H9 (cell line): ENCODE results near the gene THSD4. TPM values are rescaled to one million over a fixed set of nuclear protein-coding genes. Genes with fewer than 3 reads are reported as not detected.

Experiments used
- DNase-seq: peaks from one replicate; pipeline ENCODE4 v3.0.0-alpha.2; 2017
- H2AFZ ChIP-seq: one replicate; pipeline ENCODE4 v1.6.1; 2013; ENCODE audit warnings: mild to moderate bottlenecking, low read length, control low read depth, moderate library complexity
- H2AK5ac ChIP-seq: 2 replicates; pipeline ENCODE4 v1.6.1; 2013; ENCODE audit warnings: low read length, control low read depth, mixed read lengths; ENCODE audit not compliant: insufficient read length
- H2BK120ac ChIP-seq: one replicate; pipeline ENCODE4 v1.6.1; 2013; ENCODE audit warnings: low read depth, mild to moderate bottlenecking, low read length, control low read depth, inconsistent platforms; ENCODE audit not compliant: poor library complexity, severe bottlenecking
- H2BK12ac ChIP-seq: 2 replicates; pipeline ENCODE4 v1.6.1; 2013; ENCODE audit warnings: low read length, control low read depth, mixed read lengths, low read depth; ENCODE audit not compliant: insufficient read length
- H2BK15ac ChIP-seq: 2 replicates; pipeline ENCODE4 v1.6.1; 2013; ENCODE audit warnings: low read depth, low read length, control low read depth
- H2BK20ac ChIP-seq: one replicate; pipeline ENCODE4 v1.6.1; 2013; ENCODE audit warnings: low read depth, mild to moderate bottlenecking, low read length, control low read depth, inconsistent platforms; ENCODE audit not compliant: poor library complexity, severe bottlenecking
- H2BK5ac ChIP-seq: 2 replicates; pipeline ENCODE4 v1.6.1; 2013; ENCODE audit warnings: low read length, control low read depth, mixed read lengths; ENCODE audit not compliant: insufficient read length
- H3K14ac ChIP-seq: 2 replicates; pipeline ENCODE4 v1.6.1; 2013; ENCODE audit warnings: low read length, control low read depth; ENCODE audit not compliant: insufficient read depth
- H3K18ac ChIP-seq: 2 replicates; pipeline ENCODE4 v1.6.1; 2013; ENCODE audit warnings: low read depth, mild to moderate bottlenecking, mixed read lengths, low read length, control low read depth; ENCODE audit not compliant: insufficient read length
- H3K23ac ChIP-seq: 2 replicates; pipeline ENCODE4 v1.6.1; 2013; ENCODE audit warnings: low read length, control low read depth, mixed read lengths, low read depth; ENCODE audit not compliant: insufficient read length
- H3K23me2 ChIP-seq: 2 replicates; pipeline ENCODE4 v1.6.1; 2013; ENCODE audit warnings: low read depth, mild to moderate bottlenecking, mixed read lengths, low read length, control low read depth; ENCODE audit not compliant: insufficient read length, poor library complexity, severe bottlenecking
- H3K27ac ChIP-seq: 2 replicates; pipeline ENCODE4 v1.5.1; 2013; ENCODE audit warnings: low read length, control low read depth, mixed read lengths, low read depth; ENCODE audit not compliant: insufficient read length
- H3K27me3 ChIP-seq: 2 replicates; pipeline ENCODE4 v1.6.1; 2013; ENCODE audit warnings: low read length, control low read depth, inconsistent platforms; ENCODE audit not compliant: insufficient read depth
- H3K4ac ChIP-seq: 2 replicates; pipeline ENCODE4 v1.6.1; 2013; ENCODE audit warnings: low read depth, mild to moderate bottlenecking, control low read depth, inconsistent platforms, low read length, moderate library complexity
- H3K4me1 ChIP-seq: 2 replicates; pipeline ENCODE4 v1.6.1; 2013; ENCODE audit warnings: low read length, control low read depth, inconsistent platforms; ENCODE audit not compliant: insufficient read depth
- H3K4me2 ChIP-seq: 2 replicates; pipeline ENCODE4 v1.6.1; 2013; ENCODE audit warnings: low read length, control low read depth, mixed read lengths; ENCODE audit not compliant: insufficient read length, insufficient read depth
- H3K56ac ChIP-seq: 2 replicates; pipeline ENCODE4 v1.6.1; 2013; ENCODE audit warnings: low read depth, mild to moderate bottlenecking, mixed read lengths, low read length, control low read depth; ENCODE audit not compliant: insufficient read length
- H3K79me1 ChIP-seq: 2 replicates; pipeline ENCODE4 v1.6.1; 2013; ENCODE audit warnings: low read depth, mild to moderate bottlenecking, moderate library complexity, low read length, control low read depth, inconsistent platforms; ENCODE audit not compliant: insufficient read depth, poor library complexity, severe bottlenecking
- H3K79me2 ChIP-seq: 2 replicates; pipeline ENCODE4 v1.6.1; 2013; ENCODE audit warnings: low read length, control low read depth, inconsistent platforms; ENCODE audit not compliant: insufficient read depth
- H3K9ac ChIP-seq: 2 replicates; pipeline ENCODE4 v1.6.1; 2013; ENCODE audit warnings: low read length, control low read depth, mixed read lengths; ENCODE audit not compliant: insufficient read length; ENCODE audit errors: extremely low read depth
- H3K9me3 ChIP-seq: one replicate; pipeline ENCODE4 v1.6.1; 2013; ENCODE audit warnings: low read depth, low read length, inconsistent platforms; ENCODE audit not compliant: control insufficient read depth
- H3T11ph ChIP-seq: one replicate; pipeline ENCODE4 v1.6.1; 2013; ENCODE audit warnings: mild to moderate bottlenecking, low read length, control low read depth, inconsistent platforms
- H4K20me1 ChIP-seq: one replicate; pipeline ENCODE4 v1.6.1; 2013; ENCODE audit not compliant: control insufficient read depth, insufficient read length, insufficient read depth
- H4K5ac ChIP-seq: 2 replicates; pipeline ENCODE4 v1.6.1; 2013; ENCODE audit warnings: low read depth, mild to moderate bottlenecking, mixed read lengths, low read length, control low read depth; ENCODE audit not compliant: insufficient read length
- H4K8ac ChIP-seq: replicated peaks from 2 replicates; pipeline ENCODE4 v1.6.1; 2013; ENCODE audit warnings: low read length, control low read depth, mixed read lengths, low read depth; ENCODE audit not compliant: insufficient read length
- H4K91ac ChIP-seq: 2 replicates; pipeline ENCODE4 v1.6.1; 2013; ENCODE audit warnings: low read depth, mild to moderate bottlenecking, moderate library complexity, mixed read lengths, low read length, control low read depth; ENCODE audit not compliant: insufficient read length
- H3K27ac Mint-ChIP-seq, 3 experiments: 2 replicates in 2 of 3; 3 replicates in 1 of 3; pipeline ENCODE4 v1.8.0; 2020 to 2021; ENCODE audit warnings: mixed read lengths in 3 of 3, mild to moderate bottlenecking in 1 of 3, moderate library complexity in 1 of 3
- H3K27me3 Mint-ChIP-seq: 2 replicates; pipeline ENCODE4 v1.8.0; 2021; ENCODE audit warnings: low read depth, mild to moderate bottlenecking, moderate library complexity, mixed read lengths
- H3K36me3 Mint-ChIP-seq, 3 experiments: 2 replicates in 2 of 3; 3 replicates in 1 of 3; pipeline ENCODE4 v1.8.0; 2020 to 2021; ENCODE audit warnings: low read depth in 3 of 3, mixed read lengths in 3 of 3; ENCODE audit not compliant: insufficient read depth in 1 of 3
- H3K4me1 Mint-ChIP-seq, 2 experiments: 2 replicates each; pipeline ENCODE4 v1.8.0; 2020; ENCODE audit warnings: mixed read lengths in 2 of 2
- H3K4me3 Mint-ChIP-seq, 2 experiments: 2 replicates in 1 of 2; 3 replicates in 1 of 2; pipeline ENCODE4 v1.8.0; 2020 to 2021; ENCODE audit warnings: mild to moderate bottlenecking in 2 of 2, mixed read lengths in 2 of 2, moderate library complexity in 1 of 2
- H3K9me3 Mint-ChIP-seq, 2 experiments: 2 replicates in 1 of 2; 3 replicates in 1 of 2; pipeline ENCODE4 v1.8.0; 2020; ENCODE audit warnings: mild to moderate bottlenecking in 2 of 2, mixed read lengths in 2 of 2, moderate library complexity in 1 of 2
- WGBS: extraction: QIAGEN DNeasy Blood & Tissue Kit; methylation state at CpG from one replicate; pipeline ENCODE4 v1.1.7; 2013; ENCODE audit warnings: missing lambda C conversion rate, low lambda C conversion rate, mixed read lengths; ENCODE audit not compliant: insufficient read length; ENCODE audit errors: extremely low coverage; 5-methylcytosine and 5-hydroxymethylcytosine counted together
- total RNA-seq: library from RNA; stranded (reverse); gene quantifications from 2 replicates; pipeline ENCODE4 v1.2.1, GENCODE V29; 2021
- TF ChIP-seq, protein P1 (sequence below): fragments of 200-600 bp; sonication (generic); conservative IDR thresholded peaks from 3 replicates; pipeline ENCODE4 v1.8.0; 2021; ENCODE audit warnings: antibody characterized with exemption, mild to moderate bottlenecking

THSD4 gene
- total RNA-seq, 1 experiment from 2014 or later, result 5.5 TPM

DNA sequence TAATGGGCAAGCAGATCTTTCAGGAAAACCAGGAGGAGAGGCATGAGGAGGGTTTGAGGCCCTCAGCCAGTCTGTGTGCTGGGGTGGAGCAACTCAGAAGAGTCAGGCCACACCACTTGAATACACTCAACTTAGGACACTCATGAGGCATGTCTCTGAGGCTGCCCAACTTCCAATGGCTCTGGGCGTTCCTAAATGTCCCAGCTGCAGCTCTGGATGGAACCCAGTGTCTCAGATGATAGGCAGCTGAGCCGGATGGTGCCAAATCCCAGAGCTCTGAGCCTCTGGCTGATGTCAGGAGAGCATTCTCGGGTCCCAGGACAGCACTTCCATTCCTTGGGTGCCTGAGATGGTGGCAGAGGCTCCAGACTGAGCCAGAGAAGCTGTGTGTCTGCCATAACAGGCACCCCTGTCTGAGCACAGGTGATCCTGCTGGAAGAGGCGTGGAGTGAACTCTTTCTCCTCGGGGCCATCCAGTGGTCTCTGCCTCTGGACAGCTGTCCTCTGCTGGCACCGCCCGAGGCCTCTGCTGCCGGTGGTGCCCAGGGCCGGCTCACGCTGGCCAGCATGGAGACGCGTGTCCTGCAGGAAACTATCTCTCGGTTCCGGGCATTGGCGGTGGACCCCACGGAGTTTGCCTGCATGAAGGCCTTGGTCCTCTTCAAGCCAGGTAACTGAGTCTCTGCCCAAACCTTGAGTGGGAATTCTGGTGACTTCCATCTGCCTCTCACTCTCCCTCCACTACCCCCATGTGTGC lies 697.9 kb downstream of the THSD4 start:
- Mint-ChIP-seq H3K36me3 (peaks cover 0 to 4% (median 2%) of the 10 kb centered on the region in 3 experiments; a peak in 4 of 7 replicates), H3K27me3 (peaks cover 4% of the 10 kb centered on the region), H3K9me3 (peaks cover 0 to 3% of the 10 kb centered on the region in 2 experiments; a peak in 2 of 5 replicates), H3K4me3 (no peak overlapping the region), H3K27ac (peak overlapping the region in 2 of 3 experiments; percentile 57 to 97; a peak in 3 of 7 replicates), H3K4me1 (peaks cover 9 to 15% of the 10 kb centered on the region in 2 experiments)
- Histone ChIP-seq H4K5ac (no peak overlapping the region), H3K27me3 (no peaks in the 10 kb centered on the region), H3K9ac (no peak overlapping the region), H3K79me1 (no peaks in the 10 kb centered on the region), H3T11ph (no peak overlapping the region), H3K9me3 (no peaks in the 10 kb centered on the region), H2BK120ac (no peak overlapping the region), H3K23me2 (no peaks in the 10 kb centered on the region), H3K23ac (no peak overlapping the region), H3K14ac (no peak overlapping the region; the same call in 1 of the 2 replicates), H2BK12ac (no peak overlapping the region), H3K4me1 (no peaks in the 10 kb centered on the region), H4K8ac (no peak overlapping the region), H3K56ac (no peak overlapping the region), H3K79me2 (no peaks in the 10 kb centered on the region), H2AK5ac (no peak overlapping the region), H2BK15ac (no peak overlapping the region), H2BK20ac (no peak overlapping the region), H3K4me2 (no peak overlapping the region), H3K27ac (no peak overlapping the region), H3K18ac (no peak overlapping the region), H2BK5ac (no peak overlapping the region), H4K20me1 (no peaks in the 10 kb centered on the region), H2AFZ (no peak overlapping the region), H4K91ac (no peak overlapping the region), H3K4ac (no peak overlapping the region)
- no CpG with 5 or more reads among the region's 16 CpGs for WGBS
- TF ChIP-seq, protein P1, sequence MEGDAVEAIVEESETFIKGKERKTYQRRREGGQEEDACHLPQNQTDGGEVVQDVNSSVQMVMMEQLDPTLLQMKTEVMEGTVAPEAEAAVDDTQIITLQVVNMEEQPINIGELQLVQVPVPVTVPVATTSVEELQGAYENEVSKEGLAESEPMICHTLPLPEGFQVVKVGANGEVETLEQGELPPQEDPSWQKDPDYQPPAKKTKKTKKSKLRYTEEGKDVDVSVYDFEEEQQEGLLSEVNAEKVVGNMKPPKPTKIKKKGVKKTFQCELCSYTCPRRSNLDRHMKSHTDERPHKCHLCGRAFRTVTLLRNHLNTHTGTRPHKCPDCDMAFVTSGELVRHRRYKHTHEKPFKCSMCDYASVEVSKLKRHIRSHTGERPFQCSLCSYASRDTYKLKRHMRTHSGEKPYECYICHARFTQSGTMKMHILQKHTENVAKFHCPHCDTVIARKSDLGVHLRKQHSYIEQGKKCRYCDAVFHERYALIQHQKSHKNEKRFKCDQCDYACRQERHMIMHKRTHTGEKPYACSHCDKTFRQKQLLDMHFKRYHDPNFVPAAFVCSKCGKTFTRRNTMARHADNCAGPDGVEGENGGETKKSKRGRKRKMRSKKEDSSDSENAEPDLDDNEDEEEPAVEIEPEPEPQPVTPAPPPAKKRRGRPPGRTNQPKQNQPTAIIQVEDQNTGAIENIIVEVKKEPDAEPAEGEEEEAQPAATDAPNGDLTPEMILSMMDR, result no peak
- no peak for DNase-seq
